ENCODE measurements around the gene PITX2. TPM values are rescaled to one million over a fixed set of nuclear protein-coding genes. Genes with fewer than 3 reads are reported as not detected.

PITX2 gene
- total RNA-seq, 1 donor, result 0.18 TPM

DNA sequence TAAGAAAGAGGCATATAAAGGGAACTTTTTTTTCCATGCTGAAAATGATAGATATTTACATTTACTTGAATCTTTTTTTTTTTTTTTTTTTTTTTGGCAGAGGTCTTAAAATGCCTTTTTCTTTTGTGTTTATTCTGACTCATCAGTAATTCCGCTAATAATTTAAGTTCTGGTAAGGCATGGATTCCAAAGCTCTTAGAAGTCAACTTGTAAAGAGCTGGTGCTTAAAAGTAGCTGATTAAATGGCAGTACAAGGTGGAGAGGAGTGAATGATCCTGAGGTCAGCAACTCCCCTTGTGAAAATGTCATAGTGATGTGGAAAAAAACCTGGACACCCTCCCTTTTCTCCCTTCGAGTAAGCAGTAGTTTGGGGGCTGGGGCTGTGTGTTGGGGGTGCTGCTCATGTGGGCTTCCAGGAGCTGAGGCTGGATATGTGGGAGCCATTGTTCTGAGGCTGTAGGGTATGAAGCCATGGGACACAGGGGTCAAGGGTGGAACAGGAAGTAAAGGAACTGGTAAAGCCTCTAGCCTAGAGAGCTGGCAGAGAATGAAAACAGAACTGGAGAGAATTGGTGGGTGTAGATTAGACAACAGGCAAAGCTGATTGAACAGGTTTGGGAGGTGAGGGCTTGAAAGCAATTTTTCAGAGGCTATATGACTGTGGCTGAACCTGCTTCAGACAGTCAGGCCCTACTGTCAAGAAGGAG is 41.0 kb upstream of the PITX2 start:
- TF ChIP-seq, protein P1, sequence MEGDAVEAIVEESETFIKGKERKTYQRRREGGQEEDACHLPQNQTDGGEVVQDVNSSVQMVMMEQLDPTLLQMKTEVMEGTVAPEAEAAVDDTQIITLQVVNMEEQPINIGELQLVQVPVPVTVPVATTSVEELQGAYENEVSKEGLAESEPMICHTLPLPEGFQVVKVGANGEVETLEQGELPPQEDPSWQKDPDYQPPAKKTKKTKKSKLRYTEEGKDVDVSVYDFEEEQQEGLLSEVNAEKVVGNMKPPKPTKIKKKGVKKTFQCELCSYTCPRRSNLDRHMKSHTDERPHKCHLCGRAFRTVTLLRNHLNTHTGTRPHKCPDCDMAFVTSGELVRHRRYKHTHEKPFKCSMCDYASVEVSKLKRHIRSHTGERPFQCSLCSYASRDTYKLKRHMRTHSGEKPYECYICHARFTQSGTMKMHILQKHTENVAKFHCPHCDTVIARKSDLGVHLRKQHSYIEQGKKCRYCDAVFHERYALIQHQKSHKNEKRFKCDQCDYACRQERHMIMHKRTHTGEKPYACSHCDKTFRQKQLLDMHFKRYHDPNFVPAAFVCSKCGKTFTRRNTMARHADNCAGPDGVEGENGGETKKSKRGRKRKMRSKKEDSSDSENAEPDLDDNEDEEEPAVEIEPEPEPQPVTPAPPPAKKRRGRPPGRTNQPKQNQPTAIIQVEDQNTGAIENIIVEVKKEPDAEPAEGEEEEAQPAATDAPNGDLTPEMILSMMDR (IDR thresholded peaks at IDR 0.05; ENCODE audit: insufficient read depth, low read length), result no peak
- no peak overlapping the region for H3K4me3 ChIP-seq (ENCODE audit: low read depth, low read length)
- DNase-seq (ENCODE audit: low read depth), result peak; percentile 51

DNA sequence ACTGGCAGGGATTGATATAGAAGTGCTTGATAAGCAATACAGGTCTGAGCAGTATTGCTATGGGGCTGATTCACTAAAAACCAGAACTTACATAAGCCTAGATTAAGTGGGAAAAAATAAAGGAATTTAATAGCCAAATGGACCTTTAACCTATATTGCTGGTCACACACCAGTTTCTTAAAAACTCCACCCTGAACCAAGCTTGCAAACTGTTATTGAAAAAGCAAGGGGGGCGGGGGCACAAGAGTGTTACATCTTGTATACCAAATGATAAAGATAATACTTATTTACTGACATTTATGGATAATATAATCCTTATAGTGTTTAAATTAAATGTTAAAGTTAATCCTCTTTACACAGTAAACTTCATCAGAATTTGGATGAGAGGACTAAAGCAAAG is 40.3 kb upstream of the PITX2 start:
- H3K4me3 ChIP-seq (ENCODE audit: low read depth, low read length), result no peak overlapping the region
- DNase-seq (ENCODE audit: low read depth), result no peak
- TF ChIP-seq, protein P1 (IDR thresholded peaks at IDR 0.05; ENCODE audit: insufficient read depth, low read length), result no peak

DNA sequence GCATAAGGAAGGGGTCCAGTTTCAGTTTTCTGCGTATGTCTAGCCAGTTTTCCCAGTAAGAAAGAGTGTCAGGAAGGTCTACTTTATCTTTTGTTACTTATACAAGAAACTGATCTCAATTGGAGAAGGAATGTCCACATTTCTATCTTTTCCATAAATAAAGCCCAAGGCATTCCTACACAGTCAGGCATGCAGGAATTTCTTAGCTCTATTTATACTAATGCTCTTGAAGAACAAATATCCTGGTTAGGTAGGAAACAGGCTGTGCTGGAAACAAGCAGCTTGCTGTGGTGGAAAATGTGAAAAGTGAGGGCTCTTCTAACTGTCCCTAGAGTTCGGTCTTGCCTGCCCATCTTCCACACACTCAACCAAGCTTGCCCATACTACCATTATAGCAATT is 37.9 kb upstream of the PITX2 start:
- TF ChIP-seq, protein P1 (IDR thresholded peaks at IDR 0.05; ENCODE audit: insufficient read depth, low read length), result no peak
- DNase-seq (ENCODE audit: low read depth), result no peak
- H3K4me3 ChIP-seq (ENCODE audit: low read depth, low read length), result no peak overlapping the region

DNA sequence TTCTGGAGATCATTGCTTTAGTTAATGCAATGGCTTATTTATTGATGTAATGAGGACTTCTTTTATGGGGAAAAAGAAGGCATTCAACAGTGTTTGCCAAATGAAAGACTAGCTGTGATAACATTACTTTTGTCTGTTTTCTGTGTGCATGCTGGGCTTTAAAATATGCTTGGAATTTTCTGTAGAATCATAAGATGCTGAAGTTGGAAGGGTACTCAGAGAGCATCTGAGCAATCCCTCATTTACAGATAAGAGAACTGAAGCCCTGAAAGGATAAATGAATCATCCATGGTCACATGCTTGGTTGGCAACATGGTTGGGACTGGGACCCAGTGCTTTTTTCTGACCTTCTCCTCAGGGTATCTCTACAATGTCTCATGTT is 31.4 kb upstream of the PITX2 start:
- peak; percentile 75 for DNase-seq (ENCODE audit: low read depth)
- TF ChIP-seq, protein P1 (IDR thresholded peaks at IDR 0.05; ENCODE audit: insufficient read depth, low read length), result no peak
- no peak overlapping the region for H3K4me3 ChIP-seq (ENCODE audit: low read depth, low read length)

DNA sequence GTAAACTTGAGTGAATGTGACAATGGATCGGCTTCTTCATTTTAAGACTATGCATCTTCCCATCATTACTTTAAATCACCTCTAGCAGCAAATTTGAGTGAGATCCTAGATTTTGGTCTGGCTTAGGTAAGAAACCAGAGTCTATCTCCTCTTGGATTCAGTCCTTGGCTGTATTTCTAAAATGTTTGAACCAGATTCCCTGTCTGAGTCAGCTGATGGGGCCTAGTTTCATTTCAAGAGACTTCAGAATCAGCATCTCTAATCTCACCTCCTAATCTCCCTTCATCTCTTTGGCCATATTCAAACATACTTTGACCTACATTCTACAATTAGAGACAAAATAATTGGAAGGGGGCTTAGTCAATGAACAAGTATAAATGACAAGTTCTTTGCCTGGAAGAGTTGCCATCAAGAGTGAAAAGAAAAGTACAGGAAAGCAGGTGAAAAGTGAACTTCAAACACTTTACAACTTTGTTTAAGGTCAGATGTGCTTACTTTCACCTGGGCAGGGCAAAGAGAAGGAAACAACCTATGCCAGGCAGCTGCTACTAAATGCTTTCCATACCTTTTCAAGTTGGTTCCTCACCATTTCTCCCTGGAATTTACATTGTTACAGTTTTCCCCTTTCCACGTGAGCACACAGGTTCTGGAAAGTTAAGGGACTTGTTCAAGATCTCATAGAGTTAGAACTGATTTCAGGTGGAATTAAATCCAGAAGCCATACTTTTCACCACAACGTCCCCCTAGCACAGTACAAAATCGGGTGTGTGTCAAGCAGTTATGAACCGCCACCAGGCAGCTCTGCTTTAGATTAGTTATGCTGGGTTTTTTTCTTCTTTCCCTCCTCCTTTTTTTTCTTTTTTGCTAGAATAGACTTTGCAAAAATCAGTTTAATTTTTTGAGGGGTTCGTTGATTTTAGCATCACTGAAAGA is 30.7 kb upstream of the PITX2 start:
- H3K4me3 ChIP-seq (ENCODE audit: low read depth, low read length), result no peak overlapping the region
- TF ChIP-seq, protein P1 (IDR thresholded peaks at IDR 0.05; ENCODE audit: insufficient read depth, low read length), result no peak
- peak; percentile 31 for DNase-seq (ENCODE audit: low read depth)

DNA sequence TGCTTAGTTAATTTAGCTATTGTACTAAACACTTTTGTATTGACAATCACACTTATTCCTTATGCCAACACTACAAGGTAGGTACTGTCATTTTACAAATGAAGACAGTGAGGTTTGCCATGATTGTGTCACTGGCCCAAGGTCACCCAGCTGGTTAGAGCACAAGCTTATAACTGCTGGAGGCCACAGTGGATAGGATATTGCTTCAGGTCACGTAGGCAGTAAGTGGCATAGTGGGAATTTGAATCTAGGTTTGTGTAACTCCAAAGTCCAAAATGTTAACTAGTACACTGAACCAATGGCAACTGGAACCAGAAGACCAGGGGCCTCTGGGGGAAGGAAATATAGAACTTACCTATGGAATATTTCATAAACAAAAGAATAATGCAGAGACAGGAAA is 21.1 kb upstream of the PITX2 start:
- DNase-seq (ENCODE audit: low read depth), result no peak
- TF ChIP-seq, protein P1 (IDR thresholded peaks at IDR 0.05; ENCODE audit: insufficient read depth, low read length), result no peak
- H3K4me3 ChIP-seq (ENCODE audit: low read depth, low read length), result no peak overlapping the region

Measured in fibroblast of the aortic adventitia (primary cell).